GM23338 (cell line): ENCODE measurements around the gene DNAH17.

Experiments
- CREB1 ChIP-seq: fragments of 250-450 bp; sonication (Bioruptor Pico); IDR thresholded peaks from 2 replicates; pipeline ENCODE4 v1.5.0; 2020; ENCODE audit warnings: low read depth, mild to moderate bottlenecking, moderate library complexity
- EZH2 ChIP-seq: fragments of 200-600 bp; sonication (generic); IDR thresholded peaks from one replicate; pipeline ENCODE4 v1.8.0; 2017; ENCODE audit warnings: antibody characterized with exemption, mild to moderate bottlenecking, low read depth; ENCODE audit not compliant: unreplicated experiment
- EZH2phosphoT487 ChIP-seq: fragments of 200-600 bp; sonication (generic); IDR thresholded peaks from one replicate; pipeline ENCODE4 v1.8.1; 2018; ENCODE audit warnings: antibody characterized with exemption; ENCODE audit not compliant: unreplicated experiment
- JUNB ChIP-seq: IDR thresholded peaks from one replicate; pipeline ENCODE4 v1.6.1; 2016; ENCODE audit warnings: antibody characterized with exemption; ENCODE audit not compliant: unreplicated experiment
- POLR2AphosphoS5 ChIP-seq: IDR thresholded peaks from 2 replicates; pipeline ENCODE4 v1.6.1; 2016; ENCODE audit warnings: antibody characterized with exemption, low read depth
- STAT1 ChIP-seq: IDR thresholded peaks from one replicate; pipeline ENCODE4 v1.6.1; 2016; ENCODE audit warnings: antibody characterized with exemption; ENCODE audit not compliant: unreplicated experiment
- TF ChIP-seq, protein P1 (sequence below), 2 experiments: fragments of 200-600 bp in 1 of 2; sonication (generic) in 1 of 2; conservative IDR thresholded peaks; 2 replicates each; pipeline versions ENCODE4 v1.5.1 to v1.6.1; 2016 to 2017; ENCODE audit warnings: antibody characterized with exemption in 2 of 2, low read depth in 2 of 2, mild to moderate bottlenecking in 2 of 2, moderate library complexity in 1 of 2
- TF ChIP-seq, protein P2 (sequence below): fragments of 250-450 bp; sonication (Bioruptor Pico); IDR thresholded peaks from 2 replicates; pipeline ENCODE4 v1.5.0; 2020; ENCODE audit warnings: mild to moderate bottlenecking, moderate library complexity
- TF ChIP-seq, protein P3 (sequence below): IDR thresholded peaks from one replicate; pipeline ENCODE4 v1.6.1; 2018; ENCODE audit warnings: antibody characterized with exemption; ENCODE audit not compliant: unreplicated experiment
- TF ChIP-seq, protein P4 (sequence below): IDR thresholded peaks from 2 replicates; pipeline ENCODE4 v1.6.1; 2016; ENCODE audit warnings: antibody characterized with exemption

DNA sequence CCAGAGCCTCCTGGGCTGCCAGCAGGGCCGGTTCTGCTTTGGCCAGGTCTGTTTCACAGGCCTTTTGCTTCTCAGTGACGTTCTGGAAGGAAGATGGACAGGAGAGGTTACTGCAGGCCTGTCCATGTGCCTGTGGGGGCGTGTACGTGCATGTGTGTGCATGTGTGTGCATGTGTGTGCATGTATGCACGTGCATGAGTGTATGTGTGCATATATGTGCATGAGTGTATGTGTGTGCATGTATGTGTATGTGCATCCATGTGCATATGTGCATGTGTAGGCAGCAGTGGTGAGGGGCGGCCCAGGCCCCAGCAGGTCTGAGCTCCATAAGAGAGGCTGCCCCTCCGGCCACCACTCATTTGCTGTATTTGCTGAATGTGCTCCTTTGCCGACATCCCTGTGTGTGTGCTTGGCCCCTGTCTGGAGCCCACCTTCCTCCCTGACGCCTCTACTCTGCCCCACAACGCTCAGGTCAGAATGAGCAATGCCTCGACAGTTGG lies 117.0 kb downstream of the DNAH17 start:
- TF ChIP-seq POLR2AphosphoS5 = no peak
- TF ChIP-seq, protein P1, sequence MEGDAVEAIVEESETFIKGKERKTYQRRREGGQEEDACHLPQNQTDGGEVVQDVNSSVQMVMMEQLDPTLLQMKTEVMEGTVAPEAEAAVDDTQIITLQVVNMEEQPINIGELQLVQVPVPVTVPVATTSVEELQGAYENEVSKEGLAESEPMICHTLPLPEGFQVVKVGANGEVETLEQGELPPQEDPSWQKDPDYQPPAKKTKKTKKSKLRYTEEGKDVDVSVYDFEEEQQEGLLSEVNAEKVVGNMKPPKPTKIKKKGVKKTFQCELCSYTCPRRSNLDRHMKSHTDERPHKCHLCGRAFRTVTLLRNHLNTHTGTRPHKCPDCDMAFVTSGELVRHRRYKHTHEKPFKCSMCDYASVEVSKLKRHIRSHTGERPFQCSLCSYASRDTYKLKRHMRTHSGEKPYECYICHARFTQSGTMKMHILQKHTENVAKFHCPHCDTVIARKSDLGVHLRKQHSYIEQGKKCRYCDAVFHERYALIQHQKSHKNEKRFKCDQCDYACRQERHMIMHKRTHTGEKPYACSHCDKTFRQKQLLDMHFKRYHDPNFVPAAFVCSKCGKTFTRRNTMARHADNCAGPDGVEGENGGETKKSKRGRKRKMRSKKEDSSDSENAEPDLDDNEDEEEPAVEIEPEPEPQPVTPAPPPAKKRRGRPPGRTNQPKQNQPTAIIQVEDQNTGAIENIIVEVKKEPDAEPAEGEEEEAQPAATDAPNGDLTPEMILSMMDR (conservative IDR thresholded peaks at IDR 0.05; ENCODE audit: low read depth in 2 of 2) = no peak
- TF ChIP-seq, protein P2, sequence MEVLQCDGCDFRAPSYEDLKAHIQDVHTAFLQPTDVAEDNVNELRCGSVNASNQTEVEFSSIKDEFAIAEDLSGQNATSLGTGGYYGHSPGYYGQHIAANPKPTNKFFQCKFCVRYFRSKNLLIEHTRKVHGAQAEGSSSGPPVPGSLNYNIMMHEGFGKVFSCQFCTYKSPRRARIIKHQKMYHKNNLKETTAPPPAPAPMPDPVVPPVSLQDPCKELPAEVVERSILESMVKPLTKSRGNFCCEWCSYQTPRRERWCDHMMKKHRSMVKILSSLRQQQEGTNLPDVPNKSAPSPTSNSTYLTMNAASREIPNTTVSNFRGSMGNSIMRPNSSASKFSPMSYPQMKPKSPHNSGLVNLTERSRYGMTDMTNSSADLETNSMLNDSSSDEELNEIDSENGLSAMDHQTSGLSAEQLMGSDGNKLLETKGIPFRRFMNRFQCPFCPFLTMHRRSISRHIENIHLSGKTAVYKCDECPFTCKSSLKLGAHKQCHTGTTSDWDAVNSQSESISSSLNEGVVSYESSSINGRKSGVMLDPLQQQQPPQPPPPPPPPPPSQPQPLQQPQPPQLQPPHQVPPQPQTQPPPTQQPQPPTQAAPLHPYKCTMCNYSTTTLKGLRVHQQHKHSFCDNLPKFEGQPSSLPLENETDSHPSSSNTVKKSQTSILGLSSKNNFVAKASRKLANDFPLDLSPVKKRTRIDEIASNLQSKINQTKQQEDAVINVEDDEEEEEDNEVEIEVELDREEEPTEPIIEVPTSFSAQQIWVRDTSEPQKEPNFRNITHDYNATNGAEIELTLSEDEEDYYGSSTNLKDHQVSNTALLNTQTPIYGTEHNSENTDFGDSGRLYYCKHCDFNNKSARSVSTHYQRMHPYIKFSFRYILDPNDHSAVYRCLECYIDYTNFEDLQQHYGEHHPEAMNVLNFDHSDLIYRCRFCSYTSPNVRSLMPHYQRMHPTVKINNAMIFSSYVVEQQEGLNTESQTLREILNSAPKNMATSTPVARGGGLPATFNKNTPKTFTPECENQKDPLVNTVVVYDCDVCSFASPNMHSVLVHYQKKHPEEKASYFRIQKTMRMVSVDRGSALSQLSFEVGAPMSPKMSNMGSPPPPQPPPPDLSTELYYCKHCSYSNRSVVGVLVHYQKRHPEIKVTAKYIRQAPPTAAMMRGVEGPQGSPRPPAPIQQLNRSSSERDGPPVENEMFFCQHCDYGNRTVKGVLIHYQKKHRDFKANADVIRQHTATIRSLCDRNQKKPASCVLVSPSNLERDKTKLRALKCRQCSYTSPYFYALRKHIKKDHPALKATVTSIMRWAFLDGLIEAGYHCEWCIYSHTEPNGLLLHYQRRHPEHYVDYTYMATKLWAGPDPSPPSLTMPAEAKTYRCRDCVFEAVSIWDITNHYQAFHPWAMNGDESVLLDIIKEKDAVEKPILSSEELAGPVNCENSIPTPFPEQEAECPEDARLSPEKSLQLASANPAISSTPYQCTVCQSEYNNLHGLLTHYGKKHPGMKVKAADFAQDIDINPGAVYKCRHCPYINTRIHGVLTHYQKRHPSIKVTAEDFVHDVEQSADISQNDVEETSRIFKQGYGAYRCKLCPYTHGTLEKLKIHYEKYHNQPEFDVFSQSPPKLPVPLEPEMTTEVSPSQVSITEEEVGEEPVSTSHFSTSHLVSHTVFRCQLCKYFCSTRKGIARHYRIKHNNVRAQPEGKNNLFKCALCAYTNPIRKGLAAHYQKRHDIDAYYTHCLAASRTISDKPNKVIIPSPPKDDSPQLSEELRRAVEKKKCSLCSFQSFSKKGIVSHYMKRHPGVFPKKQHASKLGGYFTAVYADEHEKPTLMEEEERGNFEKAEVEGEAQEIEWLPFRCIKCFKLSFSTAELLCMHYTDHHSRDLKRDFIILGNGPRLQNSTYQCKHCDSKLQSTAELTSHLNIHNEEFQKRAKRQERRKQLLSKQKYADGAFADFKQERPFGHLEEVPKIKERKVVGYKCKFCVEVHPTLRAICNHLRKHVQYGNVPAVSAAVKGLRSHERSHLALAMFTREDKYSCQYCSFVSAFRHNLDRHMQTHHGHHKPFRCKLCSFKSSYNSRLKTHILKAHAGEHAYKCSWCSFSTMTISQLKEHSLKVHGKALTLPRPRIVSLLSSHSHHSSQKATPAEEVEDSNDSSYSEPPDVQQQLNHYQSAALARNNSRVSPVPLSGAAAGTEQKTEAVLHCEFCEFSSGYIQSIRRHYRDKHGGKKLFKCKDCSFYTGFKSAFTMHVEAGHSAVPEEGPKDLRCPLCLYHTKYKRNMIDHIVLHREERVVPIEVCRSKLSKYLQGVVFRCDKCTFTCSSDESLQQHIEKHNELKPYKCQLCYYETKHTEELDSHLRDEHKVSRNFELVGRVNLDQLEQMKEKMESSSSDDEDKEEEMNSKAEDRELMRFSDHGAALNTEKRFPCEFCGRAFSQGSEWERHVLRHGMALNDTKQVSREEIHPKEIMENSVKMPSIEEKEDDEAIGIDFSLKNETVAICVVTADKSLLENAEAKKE (CRISPR knock-in tag) = no peak
- no peak for TF ChIP-seq EZH2
- TF ChIP-seq STAT1 = no peak
- TF ChIP-seq JUNB = no peak
- no peak for TF ChIP-seq CREB1 (CRISPR knock-in tag)
- no peak for TF ChIP-seq EZH2phosphoT487
- TF ChIP-seq, protein P3, sequence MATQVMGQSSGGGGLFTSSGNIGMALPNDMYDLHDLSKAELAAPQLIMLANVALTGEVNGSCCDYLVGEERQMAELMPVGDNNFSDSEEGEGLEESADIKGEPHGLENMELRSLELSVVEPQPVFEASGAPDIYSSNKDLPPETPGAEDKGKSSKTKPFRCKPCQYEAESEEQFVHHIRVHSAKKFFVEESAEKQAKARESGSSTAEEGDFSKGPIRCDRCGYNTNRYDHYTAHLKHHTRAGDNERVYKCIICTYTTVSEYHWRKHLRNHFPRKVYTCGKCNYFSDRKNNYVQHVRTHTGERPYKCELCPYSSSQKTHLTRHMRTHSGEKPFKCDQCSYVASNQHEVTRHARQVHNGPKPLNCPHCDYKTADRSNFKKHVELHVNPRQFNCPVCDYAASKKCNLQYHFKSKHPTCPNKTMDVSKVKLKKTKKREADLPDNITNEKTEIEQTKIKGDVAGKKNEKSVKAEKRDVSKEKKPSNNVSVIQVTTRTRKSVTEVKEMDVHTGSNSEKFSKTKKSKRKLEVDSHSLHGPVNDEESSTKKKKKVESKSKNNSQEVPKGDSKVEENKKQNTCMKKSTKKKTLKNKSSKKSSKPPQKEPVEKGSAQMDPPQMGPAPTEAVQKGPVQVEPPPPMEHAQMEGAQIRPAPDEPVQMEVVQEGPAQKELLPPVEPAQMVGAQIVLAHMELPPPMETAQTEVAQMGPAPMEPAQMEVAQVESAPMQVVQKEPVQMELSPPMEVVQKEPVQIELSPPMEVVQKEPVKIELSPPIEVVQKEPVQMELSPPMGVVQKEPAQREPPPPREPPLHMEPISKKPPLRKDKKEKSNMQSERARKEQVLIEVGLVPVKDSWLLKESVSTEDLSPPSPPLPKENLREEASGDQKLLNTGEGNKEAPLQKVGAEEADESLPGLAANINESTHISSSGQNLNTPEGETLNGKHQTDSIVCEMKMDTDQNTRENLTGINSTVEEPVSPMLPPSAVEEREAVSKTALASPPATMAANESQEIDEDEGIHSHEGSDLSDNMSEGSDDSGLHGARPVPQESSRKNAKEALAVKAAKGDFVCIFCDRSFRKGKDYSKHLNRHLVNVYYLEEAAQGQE = no peak
- TF ChIP-seq, protein P4, sequence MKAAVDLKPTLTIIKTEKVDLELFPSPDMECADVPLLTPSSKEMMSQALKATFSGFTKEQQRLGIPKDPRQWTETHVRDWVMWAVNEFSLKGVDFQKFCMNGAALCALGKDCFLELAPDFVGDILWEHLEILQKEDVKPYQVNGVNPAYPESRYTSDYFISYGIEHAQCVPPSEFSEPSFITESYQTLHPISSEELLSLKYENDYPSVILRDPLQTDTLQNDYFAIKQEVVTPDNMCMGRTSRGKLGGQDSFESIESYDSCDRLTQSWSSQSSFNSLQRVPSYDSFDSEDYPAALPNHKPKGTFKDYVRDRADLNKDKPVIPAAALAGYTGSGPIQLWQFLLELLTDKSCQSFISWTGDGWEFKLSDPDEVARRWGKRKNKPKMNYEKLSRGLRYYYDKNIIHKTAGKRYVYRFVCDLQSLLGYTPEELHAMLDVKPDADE = no peak
